ENCODE data around the gene INPP5D. TPM values are rescaled to one million over a fixed set of nuclear protein-coding genes. Genes with fewer than 3 reads are reported as not detected.

INPP5D gene
- total RNA-seq, 1 donor from 2014 or later, result 33.3 TPM

DNA sequence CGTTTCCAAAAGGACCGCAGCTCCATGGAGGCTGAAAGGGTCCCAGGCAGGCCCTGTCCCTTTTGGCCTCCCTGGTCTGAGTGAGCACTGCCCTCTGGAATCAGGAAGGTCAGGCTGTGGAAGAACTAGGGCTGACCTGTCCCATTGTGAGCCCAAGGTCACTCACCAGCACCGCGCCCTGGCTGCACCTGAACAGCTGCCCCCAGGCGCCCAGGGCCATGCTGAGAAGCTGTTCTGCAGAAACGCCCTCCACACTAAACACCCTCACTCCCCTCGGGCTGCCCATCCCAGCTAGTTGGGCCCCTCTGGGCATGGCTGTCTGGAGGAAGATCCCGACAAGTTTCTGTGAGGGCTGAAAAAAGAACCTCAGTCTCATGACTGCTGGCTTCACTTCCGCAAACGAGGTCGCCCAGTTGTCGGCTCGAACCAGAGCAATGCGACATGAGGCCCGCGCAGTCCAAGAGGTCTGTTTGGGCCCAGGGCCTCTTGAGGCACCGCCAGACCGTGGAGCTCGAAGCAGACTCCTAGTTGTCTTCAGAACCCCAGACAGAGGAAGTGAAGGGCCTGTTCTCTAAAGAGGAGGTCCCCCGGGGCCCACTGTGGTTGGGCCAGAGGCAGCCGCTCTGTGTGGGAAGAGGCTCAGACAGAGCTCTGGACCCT is 64.4 kb downstream of the INPP5D start:
- no peaks in the 10 kb centered on the region for H3K27me3 ChIP-seq
- H3K9me3 ChIP-seq, result no peaks in the 10 kb centered on the region
- DNase-seq, result peak; percentile 64
- peaks cover 17% of the 10 kb centered on the region for H3K36me3 ChIP-seq
- H3K4me1 ChIP-seq, result no peaks in the 10 kb centered on the region
- TF ChIP-seq, protein P1, sequence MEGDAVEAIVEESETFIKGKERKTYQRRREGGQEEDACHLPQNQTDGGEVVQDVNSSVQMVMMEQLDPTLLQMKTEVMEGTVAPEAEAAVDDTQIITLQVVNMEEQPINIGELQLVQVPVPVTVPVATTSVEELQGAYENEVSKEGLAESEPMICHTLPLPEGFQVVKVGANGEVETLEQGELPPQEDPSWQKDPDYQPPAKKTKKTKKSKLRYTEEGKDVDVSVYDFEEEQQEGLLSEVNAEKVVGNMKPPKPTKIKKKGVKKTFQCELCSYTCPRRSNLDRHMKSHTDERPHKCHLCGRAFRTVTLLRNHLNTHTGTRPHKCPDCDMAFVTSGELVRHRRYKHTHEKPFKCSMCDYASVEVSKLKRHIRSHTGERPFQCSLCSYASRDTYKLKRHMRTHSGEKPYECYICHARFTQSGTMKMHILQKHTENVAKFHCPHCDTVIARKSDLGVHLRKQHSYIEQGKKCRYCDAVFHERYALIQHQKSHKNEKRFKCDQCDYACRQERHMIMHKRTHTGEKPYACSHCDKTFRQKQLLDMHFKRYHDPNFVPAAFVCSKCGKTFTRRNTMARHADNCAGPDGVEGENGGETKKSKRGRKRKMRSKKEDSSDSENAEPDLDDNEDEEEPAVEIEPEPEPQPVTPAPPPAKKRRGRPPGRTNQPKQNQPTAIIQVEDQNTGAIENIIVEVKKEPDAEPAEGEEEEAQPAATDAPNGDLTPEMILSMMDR (IDR thresholded peaks at IDR 0.05), result no peak
- H3K4me3 ChIP-seq, result no peak overlapping the region
- intact Hi-C loops (cut with DNase I), result no loop called here
- no peak overlapping the region for H3K27ac ChIP-seq
- peak; percentile 49 for ATAC-seq

DNA sequence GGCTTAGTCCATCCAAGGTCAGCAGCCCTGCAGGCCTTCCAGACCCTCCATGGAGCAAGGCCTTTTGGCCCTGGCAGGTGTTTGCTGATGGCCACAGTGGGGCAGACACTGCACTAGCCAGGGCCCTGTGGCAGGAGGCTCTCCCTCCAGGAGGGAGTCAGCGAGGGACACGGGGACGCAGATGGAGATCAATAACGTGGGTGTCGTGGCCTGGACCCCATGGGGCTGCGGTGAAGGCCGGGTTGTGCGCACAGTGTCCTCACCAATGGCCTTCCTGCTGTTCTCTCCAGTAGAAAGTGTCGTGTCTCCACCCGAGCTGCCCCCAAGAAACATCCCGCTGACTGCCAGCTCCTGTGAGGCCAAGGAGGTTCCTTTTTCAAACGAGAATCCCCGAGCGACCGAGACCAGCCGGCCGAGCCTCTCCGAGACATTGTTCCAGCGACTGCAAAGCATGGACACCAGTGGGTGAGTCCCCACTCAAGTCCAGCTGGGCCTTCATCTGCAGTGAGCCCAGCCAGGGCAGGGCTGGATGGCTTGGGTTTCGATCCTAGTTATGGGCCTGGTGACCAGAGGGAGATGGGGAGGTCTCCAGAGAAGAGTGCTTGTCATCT is 65.4 kb downstream of the INPP5D start:
- no peaks in the 10 kb centered on the region for H3K4me1 ChIP-seq
- DNase-seq (peak; percentile 57), ATAC-seq (peak; percentile 19)
- no peak overlapping the region for H3K4me3 ChIP-seq
- H3K9me3 ChIP-seq, result no peaks in the 10 kb centered on the region
- no peaks in the 10 kb centered on the region for H3K27me3 ChIP-seq
- intact Hi-C loops (cut with DNase I), result no loop called here
- H3K27ac ChIP-seq, result no peak overlapping the region
- TF ChIP-seq, protein P1 (IDR thresholded peaks at IDR 0.05), result no peak
- peaks cover 22% of the 10 kb centered on the region for H3K36me3 ChIP-seq

DNA sequence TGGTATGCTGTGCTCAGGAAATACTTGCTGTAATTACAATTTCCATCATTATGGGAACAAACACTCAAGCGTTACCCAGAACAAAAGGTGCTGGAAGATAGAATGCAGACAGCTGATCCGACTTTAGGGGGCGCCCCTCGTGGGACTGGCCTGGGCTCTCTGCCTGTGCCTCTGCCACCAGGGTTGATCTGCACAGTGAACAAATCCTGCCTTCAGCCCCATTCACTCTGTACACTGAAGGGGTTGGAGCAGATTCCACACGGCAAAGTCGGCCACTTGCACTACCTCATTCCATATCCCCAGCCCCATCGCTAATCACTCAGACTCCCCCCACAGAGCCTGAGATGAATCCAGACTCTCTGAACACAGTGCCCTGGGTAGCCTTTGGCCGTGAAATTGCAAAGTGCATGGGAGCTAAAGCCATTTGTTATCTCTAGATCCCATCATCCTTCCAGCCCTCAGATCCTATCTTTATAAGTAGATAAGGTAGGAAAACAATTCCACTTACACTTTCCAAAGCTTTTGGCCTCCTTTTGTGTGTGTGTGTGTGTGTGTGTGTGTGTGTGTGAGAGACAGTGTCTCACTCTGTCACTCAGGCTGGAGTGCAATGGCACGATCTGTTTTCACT is 69.3 kb downstream of the INPP5D start:
- H3K27ac ChIP-seq, result no peak overlapping the region
- H3K27me3 ChIP-seq, result no peaks in the 10 kb centered on the region
- TF ChIP-seq, protein P1 (IDR thresholded peaks at IDR 0.05), result peak; percentile 13
- no peaks in the 10 kb centered on the region for H3K4me1 ChIP-seq
- peaks cover 37% of the 10 kb centered on the region for H3K36me3 ChIP-seq
- H3K9me3 ChIP-seq, result no peaks in the 10 kb centered on the region
- DNase-seq (peak; percentile 27), ATAC-seq (no peak)
- H3K4me3 ChIP-seq, result no peak overlapping the region
- intact Hi-C loops (cut with DNase I), result no loop called here

DNA sequence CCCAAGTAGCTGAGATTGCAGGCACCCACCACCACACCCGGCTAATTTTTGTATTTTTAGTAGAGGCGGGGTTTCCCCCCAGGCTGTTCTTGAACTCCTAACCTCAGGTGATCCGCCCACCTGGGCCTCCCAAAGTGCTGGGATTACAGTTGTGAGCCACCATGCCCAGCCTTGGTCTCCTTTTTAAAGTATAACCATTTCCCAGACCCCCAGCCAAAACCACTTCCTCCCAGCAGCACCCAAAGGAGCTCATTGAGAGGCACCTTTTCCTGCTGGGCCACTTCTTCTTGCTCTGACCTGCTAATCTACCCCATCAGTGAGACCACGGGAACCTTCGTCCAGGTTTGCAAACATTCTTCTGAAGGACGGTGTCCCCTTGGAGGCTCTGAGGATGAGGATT is 69.9 kb downstream of the INPP5D start:
- Histone ChIP-seq H3K27me3 (no peaks in the 10 kb centered on the region), H3K4me1 (no peaks in the 10 kb centered on the region), H3K9me3 (no peaks in the 10 kb centered on the region), H3K27ac (no peak overlapping the region), H3K36me3 (peaks cover 37% of the 10 kb centered on the region), H3K4me3 (no peak overlapping the region)
- DNase-seq, result peak; percentile 22
- no peak for ATAC-seq
- TF ChIP-seq, protein P1 (IDR thresholded peaks at IDR 0.05), result no peak
- intact Hi-C loops (cut with DNase I), result no loop called here

DNA sequence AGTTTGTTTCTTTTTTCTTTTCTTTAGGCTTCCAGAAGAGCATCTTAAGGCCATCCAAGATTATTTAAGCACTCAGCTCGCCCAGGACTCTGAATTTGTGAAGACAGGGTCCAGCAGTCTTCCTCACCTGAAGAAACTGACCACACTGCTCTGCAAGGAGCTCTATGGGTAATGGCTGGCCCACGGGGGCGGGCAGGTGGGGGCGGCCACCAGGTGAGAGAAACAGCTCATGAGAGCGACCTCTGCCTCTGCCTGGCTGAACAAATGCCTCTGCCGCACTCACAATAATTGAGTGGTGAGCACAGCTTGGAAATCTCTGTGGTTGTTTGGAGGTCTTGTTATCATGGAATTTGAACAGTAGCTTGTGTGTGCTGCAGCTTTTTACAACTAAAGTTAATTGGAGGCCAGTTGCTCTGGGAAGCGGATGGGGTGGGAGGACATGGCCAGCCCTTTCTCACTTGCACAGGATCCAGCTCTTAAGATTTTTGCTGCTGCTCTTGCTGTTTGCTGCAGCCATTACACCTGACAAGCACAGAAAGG is 70.4 kb downstream of the INPP5D start:
- Histone ChIP-seq H3K27me3 (no peaks in the 10 kb centered on the region), H3K4me3 (no peak overlapping the region), H3K27ac (no peak overlapping the region), H3K9me3 (no peaks in the 10 kb centered on the region), H3K36me3 (peaks cover 37% of the 10 kb centered on the region), H3K4me1 (no peaks in the 10 kb centered on the region)
- intact Hi-C loops (cut with DNase I), result no loop called here
- ATAC-seq (no peak), DNase-seq (peak; percentile 30)
- TF ChIP-seq, protein P1 (IDR thresholded peaks at IDR 0.05), result no peak
